GM19455 (cell line): ENCODE measurements around the gene POLD2.
"Not testable (repeated sequence)": the region's sequence is repeated elsewhere in the genome, so short reads cannot be mapped to it uniquely, and the experiment has no call there.

ENCODE experiments used
- ATAC-seq: cut with Tn5 transposase; IDR thresholded peaks from one replicate; pipeline ENCODE4 v1.9.1; 2021; ENCODE audit not compliant: unreplicated experiment

Gene POLD2

DNA sequence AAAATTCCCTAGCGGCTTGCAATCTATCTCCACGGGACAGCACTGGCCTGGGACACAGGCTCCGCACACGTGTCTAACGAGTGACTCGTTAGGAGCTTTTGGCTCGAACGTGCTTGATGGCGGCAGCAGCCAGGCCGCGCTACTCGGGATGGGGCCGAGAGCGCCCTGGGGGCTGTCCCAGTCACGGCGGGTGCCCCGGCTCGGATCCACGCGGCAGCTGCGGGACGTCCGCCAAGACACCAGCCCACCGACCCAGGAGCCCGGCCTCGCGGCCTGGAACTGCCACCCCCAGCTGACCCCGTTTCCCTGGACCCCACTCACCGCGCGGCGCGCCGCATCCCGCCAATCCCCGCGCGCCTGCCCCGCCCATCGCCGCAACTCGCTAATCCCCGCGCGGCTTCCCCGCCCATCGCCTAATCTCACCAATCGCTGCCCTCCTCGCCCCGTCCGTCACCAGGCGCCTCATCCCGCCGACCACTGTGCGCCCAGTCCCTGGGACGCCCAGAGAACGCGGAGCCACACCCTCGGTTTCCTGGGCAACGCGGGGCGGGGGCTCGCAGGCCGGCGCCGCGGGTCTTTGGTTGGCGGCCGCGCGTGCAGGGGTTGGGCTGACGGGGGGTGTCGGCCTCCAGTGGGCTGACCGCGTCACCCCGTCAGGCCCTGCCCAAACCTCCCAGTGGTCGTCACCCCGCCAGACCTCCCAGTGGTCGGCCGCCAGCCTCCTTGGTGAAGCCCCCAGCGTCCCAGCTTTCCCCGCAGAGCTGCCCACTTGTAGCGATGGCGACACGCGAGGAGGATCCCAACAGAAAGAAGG is at the start of gene POLD2:
TSS of gene POLD2 (minus strand) at position 359 of the 814 bp plus-strand sequence. CDS start 1,495 bp downstream, outside the sequence.
- peak; percentile 99 for ATAC-seq

DNA sequence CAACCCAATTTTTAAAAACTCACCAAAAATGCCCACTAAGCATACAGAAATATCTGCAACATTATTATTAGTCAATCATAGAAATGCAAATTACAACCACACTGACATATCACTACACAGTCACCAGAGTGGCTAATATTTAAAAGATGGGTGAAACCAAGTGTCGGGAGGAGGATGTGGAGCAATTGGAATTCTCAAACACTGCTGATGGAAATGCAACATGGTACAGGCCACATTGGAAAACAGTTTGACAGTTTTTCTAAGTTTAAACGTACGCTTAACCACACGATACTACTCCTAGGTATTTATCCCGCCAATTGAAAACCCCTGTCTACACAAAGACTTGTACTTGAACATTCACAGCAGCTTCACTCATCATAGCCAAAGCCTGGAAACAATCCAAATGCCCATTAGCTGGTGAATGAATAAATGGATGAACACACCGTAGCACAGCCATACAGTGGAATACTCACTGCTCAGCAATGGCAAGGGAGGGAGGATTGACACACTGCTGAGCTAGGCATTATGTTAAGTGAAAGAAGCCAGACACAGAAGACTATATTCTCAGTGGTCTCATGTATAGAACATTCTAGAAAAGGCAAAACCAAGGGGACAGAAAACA is 49.6 kb upstream of the POLD2 start:
- no peak for ATAC-seq

DNA sequence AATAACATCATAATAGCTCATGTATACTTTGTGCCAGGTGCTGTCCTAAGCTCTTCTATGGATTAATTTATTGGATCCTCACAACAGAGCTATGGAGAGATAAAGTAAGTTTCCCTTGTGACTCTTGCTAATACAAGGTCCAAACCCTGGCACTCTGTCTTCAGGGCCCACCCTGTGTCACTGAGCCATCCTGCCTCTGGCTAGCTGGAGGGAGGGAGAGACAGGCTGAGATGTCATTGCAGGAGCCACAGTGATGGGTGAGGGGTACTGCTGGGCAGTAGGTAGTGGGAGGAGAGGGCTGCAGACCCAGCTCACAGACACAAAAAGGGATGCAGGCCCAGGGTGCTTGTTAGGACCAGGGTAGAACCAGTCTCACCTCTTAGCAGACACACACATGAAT is 49.0 kb upstream of the POLD2 start:
- ATAC-seq: no peak

DNA sequence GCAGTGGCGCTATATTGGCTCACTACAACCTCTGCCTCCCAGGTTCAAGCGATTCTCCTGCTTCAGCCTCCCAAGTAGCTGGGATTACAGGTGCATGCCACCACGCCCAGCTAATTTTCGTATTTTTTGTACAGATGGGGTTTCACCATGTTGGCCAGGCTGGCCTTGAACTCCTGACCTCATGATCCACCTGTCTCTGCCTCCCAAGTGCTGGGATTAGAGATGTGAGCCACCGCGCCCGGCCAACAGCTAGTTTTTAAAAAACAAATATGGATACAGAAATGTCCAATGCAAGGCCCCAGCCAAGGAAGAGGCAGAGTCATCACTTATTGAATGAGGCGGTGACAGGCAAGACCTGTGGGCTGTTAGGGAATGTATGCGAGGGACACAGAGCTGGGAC is 48.6 kb upstream of the POLD2 start:
- ATAC-seq: not testable (repeated sequence)

DNA sequence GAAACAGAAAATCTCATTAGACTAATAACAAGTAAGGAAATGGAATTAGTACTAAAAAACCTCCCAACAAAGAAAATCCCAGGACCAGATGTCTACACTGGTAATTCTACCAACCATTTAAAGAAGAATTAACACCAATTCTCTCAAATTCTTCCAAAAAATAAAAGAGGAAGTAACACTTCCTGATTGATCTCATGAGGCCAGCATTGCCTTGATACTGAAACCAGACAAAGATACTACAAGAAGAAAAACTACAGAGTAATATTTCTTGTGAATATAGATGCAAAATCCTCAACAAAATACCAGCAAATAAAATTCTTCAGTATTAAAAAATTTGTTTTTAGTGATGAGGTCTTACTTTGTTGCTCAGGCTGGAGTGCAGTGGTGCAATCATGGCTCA is 44.6 kb upstream of the POLD2 start:
- ATAC-seq: no peak

DNA sequence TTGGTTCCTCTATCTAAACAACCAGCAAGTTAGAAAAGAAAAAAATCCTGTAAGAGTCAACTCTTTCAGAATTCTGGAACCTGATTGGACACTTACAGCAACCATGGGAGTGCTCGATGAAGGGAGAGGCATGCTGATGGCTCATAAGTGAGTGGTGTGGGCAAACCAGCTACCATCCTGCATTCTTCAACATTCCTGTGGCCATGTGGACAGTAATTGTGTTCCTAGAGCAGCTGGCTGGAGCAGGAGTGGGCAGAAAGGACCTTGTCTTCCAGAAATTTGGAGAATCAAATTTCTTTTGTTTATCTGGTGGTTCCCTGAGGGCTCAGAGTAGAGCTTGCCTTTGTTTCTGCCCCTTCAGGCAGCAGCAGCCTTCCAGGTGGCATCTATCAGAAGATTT is 40.2 kb upstream of the POLD2 start:
- no peak for ATAC-seq

DNA sequence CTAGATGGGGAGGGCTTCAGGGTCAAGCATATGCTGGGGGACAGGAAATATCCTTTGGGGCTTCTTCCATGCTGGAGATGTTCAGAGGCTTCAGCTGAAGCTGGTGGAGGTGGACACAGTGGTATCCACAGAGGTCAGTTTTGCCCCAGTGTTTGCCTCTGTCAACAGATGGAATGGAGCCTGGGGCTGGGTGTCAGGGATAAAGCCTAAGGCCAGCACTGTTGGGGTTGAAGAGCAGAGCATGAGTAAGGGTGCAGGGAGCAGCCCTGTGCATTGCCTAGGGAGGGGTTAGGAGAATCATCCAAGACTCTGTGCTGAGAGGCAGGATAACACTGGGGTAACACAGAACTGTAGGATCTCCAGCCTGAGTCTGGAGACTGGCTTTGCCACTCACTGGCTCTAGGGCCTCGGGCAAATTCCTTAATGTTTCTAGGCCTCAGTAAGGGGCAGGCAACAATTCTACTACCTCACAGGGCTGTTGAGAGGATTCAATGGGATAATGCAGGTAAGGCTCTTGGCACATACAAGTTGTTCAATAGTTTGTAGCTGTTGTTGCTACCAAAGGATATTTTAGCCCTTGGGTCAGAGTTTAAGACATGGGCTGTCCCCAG is 39.5 kb upstream of the POLD2 start:
- no peak for ATAC-seq

DNA sequence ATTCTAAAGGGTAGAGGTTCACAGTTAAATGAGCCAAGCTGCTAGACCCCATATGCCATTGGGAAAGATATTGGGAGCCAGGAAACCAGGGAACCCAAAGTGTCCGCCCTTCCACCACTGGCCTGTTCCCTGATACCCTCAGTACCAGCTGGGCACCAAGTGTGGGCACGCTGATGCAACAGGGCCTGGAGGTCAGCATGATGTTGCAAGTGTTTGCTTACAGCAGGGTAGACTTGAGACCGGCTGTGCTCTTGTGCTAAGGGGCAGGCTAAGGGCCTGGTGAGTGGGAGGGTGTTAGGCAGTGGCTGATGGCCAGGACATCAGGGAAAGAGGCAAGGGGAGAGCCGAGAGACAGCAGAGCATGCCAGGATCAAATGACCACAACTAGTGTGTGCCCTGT is 38.8 kb upstream of the POLD2 start:
- no peak for ATAC-seq

DNA sequence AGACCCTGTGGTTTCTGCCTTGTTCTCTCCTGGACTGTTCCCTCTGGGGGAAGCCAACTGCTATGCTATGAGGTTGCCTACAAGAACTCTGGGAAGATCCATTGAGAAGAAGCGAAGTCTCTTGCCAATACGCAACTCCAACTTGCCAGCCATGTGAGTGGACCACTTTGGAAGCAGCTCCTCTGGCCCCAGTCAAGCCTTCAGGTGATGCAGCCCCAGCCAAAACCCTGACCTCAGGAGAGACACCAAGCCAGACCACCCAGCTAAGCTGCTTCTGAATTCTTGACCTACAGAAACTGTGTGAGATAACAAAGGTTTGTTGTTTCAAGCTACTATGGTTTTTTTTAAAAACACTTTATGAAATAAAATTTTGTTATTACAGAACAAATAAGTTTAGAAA is 38.0 kb upstream of the POLD2 start:
- no peak for ATAC-seq

DNA sequence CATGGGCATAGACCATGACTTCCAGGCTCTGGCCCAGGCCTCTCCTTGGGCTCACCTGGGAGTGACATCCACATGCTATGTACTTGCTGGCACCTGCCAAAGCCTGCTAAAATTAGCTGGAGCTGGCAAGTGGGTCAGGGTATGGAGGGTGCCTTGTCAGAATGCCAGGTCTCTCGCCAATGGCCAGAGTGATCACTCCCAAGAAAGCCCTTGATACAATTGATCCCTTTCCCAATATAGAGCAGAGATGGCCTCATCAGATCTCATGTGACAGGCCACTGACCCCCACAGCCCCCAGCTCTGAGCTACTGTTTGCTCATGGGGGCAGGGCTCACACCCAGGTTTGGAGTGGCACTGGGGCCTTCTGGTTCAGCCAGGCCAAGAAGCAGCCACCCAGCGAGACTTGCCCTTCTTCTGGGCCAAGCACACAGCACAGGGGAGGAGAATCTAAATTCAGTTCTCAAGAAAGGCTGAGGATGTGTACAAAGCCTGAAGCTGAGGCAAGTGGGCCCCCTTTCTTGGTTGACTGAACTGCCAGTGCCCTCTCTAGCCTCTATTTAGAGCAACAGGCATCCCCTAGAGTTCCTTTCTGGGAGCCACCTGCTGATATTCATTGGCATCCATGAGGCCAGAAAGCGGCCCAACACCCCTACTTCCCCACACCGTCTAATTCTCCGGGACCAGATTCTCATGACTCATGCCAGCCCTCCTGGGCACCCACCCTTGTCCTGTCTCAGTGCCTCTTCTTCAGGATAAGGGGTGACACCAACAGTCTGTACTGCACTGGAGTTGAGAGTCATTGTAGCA is 36.7 kb upstream of the POLD2 start:
- no peak for ATAC-seq

DNA sequence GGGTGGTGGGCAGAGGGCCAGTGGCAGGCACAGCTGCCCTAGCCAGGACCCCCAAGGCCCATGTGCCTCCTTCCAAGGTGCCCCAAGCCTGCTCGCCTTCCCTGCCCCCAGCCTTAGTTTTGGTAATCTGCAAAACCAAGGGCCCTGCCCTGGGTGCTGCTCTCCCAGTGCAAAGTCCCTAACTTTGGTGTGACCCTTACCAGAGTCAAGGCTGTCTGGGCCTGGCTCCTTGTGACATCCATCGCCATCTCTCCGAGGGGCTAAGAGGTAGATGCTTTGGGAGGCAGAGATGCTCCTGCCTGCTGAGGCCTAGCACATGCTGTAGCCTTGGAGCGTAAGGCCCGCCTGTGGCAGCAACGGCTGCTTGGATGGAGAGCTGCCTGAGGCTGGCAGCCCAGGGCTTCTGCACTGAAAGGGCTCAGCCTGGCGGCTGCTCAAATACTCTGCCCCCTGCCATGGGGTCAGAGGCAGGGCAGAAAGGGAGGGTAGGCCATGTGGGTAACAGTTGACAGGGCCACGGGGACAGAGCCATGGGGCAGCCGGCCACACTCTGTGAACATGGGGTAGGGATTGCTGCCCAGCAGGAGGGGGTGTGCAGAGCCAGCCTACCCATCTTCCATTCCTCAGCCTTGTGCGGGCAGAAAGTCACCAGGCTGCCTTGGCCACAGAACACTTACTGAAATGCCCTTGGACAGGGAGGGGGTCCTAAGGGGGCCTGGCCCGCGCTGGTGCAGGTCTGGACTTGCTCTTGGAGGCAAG is 35.7 kb upstream of the POLD2 start:
- no peak for ATAC-seq

DNA sequence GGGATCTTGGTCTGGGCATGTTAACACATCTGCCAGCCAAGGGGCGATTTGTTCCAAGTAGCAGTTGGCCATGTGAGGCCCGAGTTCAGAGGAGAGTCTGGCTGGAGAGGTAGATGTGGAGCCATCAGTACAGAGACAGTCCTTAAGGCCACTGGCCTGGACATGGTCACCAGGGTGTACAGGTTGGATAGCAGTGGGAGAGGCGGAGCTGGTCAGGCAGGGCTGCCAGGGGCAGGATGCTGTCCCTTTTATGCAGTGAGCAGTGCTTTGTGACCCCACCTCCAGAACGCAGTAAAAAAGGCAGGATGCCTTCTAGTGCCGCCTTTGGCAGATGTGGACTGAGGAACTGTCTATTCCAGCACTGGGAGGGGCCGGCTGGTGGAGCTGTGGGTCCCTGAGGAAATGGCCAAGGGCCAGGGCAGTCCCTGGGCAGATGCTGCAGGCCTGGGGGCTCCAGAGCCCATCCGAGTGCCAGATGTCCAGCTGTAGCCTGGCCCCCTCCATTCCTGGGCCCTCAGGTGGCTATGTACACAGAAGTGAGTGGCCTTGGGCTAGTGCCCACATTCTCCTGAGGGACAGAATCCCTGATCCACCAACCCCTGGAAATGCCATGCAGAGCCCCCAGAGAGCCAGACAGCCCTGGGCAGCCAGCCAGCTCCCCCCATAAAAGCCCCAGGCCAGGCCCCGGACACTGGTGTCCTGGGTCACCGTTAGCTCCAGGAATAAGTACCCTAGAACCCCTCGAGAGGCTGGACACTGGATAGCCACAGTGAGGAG is 34.9 kb upstream of the POLD2 start:
- no peak for ATAC-seq

DNA sequence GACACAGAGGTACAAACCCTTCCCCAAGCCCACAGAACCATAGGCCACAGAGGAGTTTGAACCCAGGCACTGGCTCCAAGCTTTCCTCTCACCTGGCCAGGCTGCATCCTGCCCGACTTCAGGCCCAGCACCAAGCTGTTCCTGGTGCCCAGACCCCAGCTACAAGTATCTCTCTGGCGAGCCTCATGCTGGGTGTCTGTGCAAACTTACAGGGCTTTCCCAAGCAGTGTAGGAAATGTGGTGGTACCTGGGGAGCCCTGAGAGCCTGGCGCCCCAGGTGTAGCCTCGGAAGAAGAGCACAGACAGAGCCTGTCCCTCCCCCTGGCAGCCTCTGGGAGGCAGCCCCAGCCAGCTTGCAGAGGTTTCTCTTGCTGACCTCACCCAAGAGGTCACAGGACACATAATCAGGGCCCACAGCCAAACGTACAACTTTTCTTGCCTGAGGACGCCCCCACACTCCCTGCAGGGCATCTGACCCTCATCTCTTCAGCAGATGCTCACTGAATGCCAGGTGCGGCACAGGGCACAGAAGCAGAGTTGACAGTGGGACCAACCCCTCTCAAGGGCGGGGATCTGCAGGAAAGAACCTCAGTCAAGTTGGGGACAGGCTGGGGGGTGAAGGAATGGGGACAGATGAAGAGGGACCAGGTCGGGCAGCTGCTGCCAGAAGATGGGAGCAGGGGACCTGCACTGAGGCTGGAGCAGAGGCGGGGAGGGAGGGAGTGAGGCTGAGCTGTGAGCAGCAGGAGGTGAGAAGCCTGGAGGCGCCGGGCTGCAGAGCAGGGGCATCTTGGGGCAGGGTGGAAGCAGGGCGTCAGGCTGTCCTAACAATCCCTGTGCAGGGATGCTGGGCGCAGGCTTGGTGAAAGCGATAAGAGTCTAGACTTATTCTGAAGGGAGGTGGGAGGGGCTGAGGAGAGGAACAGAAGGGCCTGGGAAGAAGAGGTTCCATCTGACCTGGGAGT is 34.0 kb upstream of the POLD2 start:
- no peak for ATAC-seq

DNA sequence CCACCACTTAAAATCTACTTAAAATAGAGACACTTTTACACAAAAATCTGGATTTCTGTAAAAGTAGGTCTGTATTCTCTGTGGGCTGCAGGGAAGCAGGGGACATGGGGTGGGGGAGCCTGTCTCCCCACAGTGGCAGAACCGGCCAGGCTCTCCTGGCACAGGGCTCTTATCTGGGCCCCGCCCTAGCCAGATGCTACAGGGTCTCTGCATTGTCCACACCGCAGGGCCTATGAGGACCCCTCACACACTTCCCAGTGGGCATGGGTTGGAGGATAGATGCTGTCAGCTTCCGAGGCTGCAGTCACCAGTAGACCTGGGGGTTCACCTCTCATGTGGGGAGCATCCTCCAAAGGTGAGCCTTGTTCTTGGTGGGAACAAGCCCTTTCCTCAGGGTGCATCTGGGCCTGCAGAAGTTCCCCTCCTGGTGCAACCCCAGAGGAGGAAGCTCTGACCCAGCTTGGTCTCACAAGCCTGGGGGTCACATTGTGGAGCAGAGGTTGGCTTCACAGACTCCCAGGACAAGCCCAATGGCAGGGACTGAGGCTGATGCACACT is 33.2 kb upstream of the POLD2 start:
- no peak for ATAC-seq

DNA sequence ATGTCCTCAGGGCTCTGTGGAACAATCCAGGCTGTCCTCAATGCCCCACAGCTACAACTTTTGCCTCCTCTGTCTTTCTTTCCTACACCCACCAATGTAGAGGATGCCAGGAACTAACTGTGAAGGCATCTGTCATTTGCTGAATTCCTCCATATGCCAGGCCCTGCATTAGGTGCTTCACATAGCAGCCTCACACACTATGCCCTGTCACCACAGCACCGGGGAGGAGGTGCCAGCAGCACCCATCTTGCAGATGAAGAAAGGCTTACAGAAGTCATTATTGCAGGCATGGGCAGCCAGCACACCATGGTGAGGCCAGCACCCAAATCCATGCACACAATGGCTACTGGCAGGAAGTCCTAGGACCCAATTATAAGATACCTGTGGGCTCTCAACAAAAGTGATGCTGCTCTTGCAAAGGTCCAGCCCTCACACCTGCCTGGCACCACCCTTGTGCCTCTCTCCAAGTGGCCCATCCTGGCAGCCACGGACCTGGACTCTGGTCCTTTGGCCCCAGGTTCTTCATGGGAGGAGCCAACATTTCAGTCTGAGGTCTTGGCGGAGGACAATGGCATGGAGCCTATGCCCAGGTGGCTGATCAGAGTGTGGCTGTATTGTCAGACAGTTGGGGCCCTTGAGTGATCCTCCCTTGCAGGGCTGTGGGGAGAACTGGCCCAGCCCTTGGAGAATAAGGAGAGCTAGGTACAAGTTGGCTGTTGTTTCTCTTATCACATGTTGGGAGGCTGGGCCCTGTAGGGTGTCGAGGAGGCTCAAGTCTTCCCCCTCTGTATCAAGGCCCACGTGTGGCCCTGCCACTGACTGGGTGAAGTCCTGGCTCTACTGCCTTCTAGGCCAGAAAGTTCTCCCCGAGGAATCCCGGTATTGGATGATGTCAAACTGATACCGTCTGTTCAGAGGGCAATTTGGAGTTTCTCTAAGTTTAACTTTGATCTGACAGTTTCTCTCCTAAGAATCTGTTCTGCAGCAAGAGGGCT is 32.1 kb upstream of the POLD2 start:
- ATAC-seq: no peak

DNA sequence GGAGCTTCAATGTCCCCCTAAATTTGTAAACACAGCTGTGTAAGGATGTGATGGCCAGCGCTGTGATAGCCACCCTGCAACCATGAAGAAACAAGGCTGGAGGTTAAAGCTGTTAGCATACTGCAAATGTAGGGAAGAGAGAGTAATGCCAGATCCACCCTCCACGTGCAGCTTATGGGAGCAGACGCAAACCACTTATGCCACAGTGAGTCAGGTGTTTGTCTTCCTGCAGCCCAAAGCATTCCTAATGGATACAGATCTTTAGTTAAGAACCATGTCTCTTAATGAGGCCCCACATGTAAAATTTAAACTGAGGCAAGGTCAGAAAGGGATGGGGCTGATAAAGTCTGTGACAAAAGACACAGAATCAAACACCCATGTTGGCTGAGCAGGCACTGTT is 31.4 kb upstream of the POLD2 start:
- ATAC-seq: no peak

DNA sequence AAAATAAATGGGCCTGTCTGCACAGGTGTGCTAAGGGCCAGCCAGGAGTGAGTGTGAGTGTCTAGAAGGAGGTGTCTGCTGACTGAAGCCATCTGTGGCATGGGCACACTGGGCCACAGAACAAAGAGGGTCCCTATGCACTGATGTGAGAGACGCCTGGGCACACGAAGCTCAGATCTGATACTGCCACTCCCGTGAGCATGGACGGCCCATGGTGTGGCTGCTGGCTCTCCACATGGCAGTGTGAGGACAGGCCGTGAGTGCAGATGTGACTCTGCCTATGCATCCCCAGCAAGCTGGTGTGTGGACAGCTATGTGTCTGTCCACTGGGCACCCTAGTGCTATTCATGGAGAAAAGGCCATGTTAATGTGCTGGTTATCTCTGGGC is 30.6 kb upstream of the POLD2 start:
- no peak for ATAC-seq
